ENCODE measurements around the gene OGG1.

Gene OGG1

GRCh38 chr3:9786825-9787669, 37.3 kb downstream of the OGG1 start:
- Mint-ChIP-seq H3K27me3 (no peaks in the 10 kb centered on the region), H3K27ac (peak overlapping the region; percentile 80), H3K4me3 (no peak overlapping the region), H3K9me3 (no peaks in the 10 kb centered on the region), H3K4me1 (peaks cover 55% of the 10 kb centered on the region), H3K36me3 (peaks cover 62% of the 10 kb centered on the region)
- DNase-seq, result peak; percentile 29
- CTCF ChIA-PET, result interaction anchor here (0.7 to 1.0 kb wide), 3 partner anchors 11 to 62 kb away, joined by 3 to 4 read pairs (median 3); no protein-coding TSS in a partner anchor

- Mint-ChIP-seq H3K27ac (peak overlapping the region; percentile 80), H3K4me1 (peaks cover 48% of the 10 kb centered on the region), H3K4me3 (no peak overlapping the region), H3K27me3 (no peaks in the 10 kb centered on the region), H3K9me3 (no peaks in the 10 kb centered on the region), H3K36me3 (peaks cover 55% of the 10 kb centered on the region)
- CTCF ChIA-PET, result no interaction called here
- no peak for DNase-seq
Observed at GRCh38 chr3:9787714-9788113, 38.0 kb downstream of the OGG1 start.

- H3K9me3 Mint-ChIP-seq, result no peaks in the 10 kb centered on the region
- peaks cover 60% of the 10 kb centered on the region for H3K36me3 Mint-ChIP-seq
- peaks cover 67% of the 10 kb centered on the region for H3K4me1 Mint-ChIP-seq
Observed at GRCh38 chr3:9791127-9791526, 41.4 kb downstream of the OGG1 start.

GRCh38 chr3:9791790-9792404, 42.1 kb downstream of the OGG1 start:
- DNase-seq, result no peak
- Mint-ChIP-seq H3K9me3 (no peaks in the 10 kb centered on the region), H3K27ac (peak overlapping the region; percentile 100), H3K27me3 (no peaks in the 10 kb centered on the region), H3K4me3 (peak overlapping the region; percentile 96), H3K4me1 (peaks cover 66% of the 10 kb centered on the region), H3K36me3 (peaks cover 57% of the 10 kb centered on the region)
- CTCF ChIA-PET, result interaction anchor here (0.6 to 1.5 kb wide), 2 partner anchors 17 to 64 kb away, joined by 3 read pairs; no protein-coding TSS in a partner anchor

More at GRCh38 chr3:9791127-9791526, 41.4 kb downstream of the OGG1 start:
- Mint-ChIP-seq H3K27ac (peak overlapping the region; percentile 20), H3K27me3 (no peaks in the 10 kb centered on the region), H3K4me3 (peak overlapping the region; percentile 96)
- CTCF ChIA-PET, result interaction anchor here (0.6 to 1.5 kb wide), 4 partner anchors 18 to 125 kb away, joined by 3 to 4 read pairs (median 3); partner anchors contain the start of gene BRPF1
- no peak for DNase-seq

- CTCF ChIA-PET, result interaction anchor here (0.8 to 1.7 kb wide), 5 partner anchors 13 to 142 kb away, joined by 3 to 6 read pairs (median 4); partner anchors contain the start of gene OGG1
- H3K9me3 Mint-ChIP-seq, result no peaks in the 10 kb centered on the region
- DNase-seq, result peak; percentile 95
- peaks cover 67% of the 10 kb centered on the region for H3K4me1 Mint-ChIP-seq
- H3K27me3 Mint-ChIP-seq, result no peaks in the 10 kb centered on the region
- H3K36me3 Mint-ChIP-seq, result peaks cover 58% of the 10 kb centered on the region
- H3K27ac Mint-ChIP-seq, result peak within 1 kb of the TSS; percentile 100
- peak within 1 kb of the TSS; percentile 96 for H3K4me3 Mint-ChIP-seq
Observed at GRCh38 chr3:9792405-9793160, 42.8 kb downstream of the OGG1 start, which contains the start of the genes ARPC4 and TADA3. TSS of gene ARPC4 (plus strand) at chr3:9793082. CDS start at chr3:9793122, 40 bp downstream. TSS of gene TADA3 (minus strand) at chr3:9792473. CDS start at chr3:9791466, 1,007 bp downstream.

GRCh38 chr3:9793161-9793781, 43.5 kb downstream of the OGG1 start:
- Mint-ChIP-seq H3K4me3 (peak overlapping the region; percentile 96), H3K4me1 (peaks cover 68% of the 10 kb centered on the region), H3K27ac (peak overlapping the region; percentile 100), H3K36me3 (peaks cover 61% of the 10 kb centered on the region), H3K9me3 (no peaks in the 10 kb centered on the region), H3K27me3 (no peaks in the 10 kb centered on the region)
- DNase-seq, result peak; percentile 51
- CTCF ChIA-PET, result interaction anchor here (0.8 to 1.7 kb wide), 6 partner anchors 12 to 141 kb away, joined by 3 to 6 read pairs (median 4); partner anchors contain the start of gene OGG1

GRCh38 chr3:9794400-9794799, 44.6 kb downstream of the OGG1 start:
- Mint-ChIP-seq H3K9me3 (no peaks in the 10 kb centered on the region), H3K36me3 (peaks cover 60% of the 10 kb centered on the region), H3K27me3 (no peaks in the 10 kb centered on the region), H3K4me1 (peaks cover 61% of the 10 kb centered on the region), H3K27ac (peak overlapping the region; percentile 44), H3K4me3 (peak overlapping the region; percentile 96)
- CTCF ChIA-PET, result interaction anchor here (1.0 kb wide), 1 partner anchor 11 kb away, joined by 3 read pairs; no protein-coding TSS in a partner anchor
- no peak for DNase-seq

- CTCF ChIA-PET, result no interaction called here
- Mint-ChIP-seq H3K4me1 (peaks cover 58% of the 10 kb centered on the region), H3K27me3 (no peaks in the 10 kb centered on the region), H3K9me3 (no peaks in the 10 kb centered on the region), H3K36me3 (peaks cover 60% of the 10 kb centered on the region), H3K27ac (no peak overlapping the region), H3K4me3 (peak overlapping the region; percentile 42)
- no peak for DNase-seq
Observed at GRCh38 chr3:9795207-9795606, 45.5 kb downstream of the OGG1 start.

GRCh38 chr3:9797196-9797945, 47.6 kb downstream of the OGG1 start:
- peaks cover 40% of the 10 kb centered on the region for H3K4me1 Mint-ChIP-seq
- H3K9me3 Mint-ChIP-seq, result no peaks in the 10 kb centered on the region
- H3K27me3 Mint-ChIP-seq, result no peaks in the 10 kb centered on the region
- peaks cover 63% of the 10 kb centered on the region for H3K36me3 Mint-ChIP-seq
- DNase-seq, result no peak
- H3K27ac Mint-ChIP-seq, result no peak overlapping the region
- CTCF ChIA-PET, result no interaction called here
- H3K4me3 Mint-ChIP-seq, result no peak overlapping the region

GRCh38 chr3:9800529-9800928, 50.8 kb downstream of the OGG1 start:
- no peak overlapping the region for H3K4me3 Mint-ChIP-seq
- peaks cover 23% of the 10 kb centered on the region for H3K4me1 Mint-ChIP-seq
- H3K27ac Mint-ChIP-seq, result no peak overlapping the region
- peaks cover 69% of the 10 kb centered on the region for H3K36me3 Mint-ChIP-seq
- CTCF ChIA-PET, result interaction anchor here (1.2 kb wide), 1 partner anchor 18 kb away, joined by 3 read pairs; no protein-coding TSS in a partner anchor
- no peak for DNase-seq
- no peaks in the 10 kb centered on the region for H3K27me3 Mint-ChIP-seq
- no peaks in the 10 kb centered on the region for H3K9me3 Mint-ChIP-seq

- Mint-ChIP-seq H3K9me3 (no peaks in the 10 kb centered on the region), H3K4me1 (peaks cover 23% of the 10 kb centered on the region), H3K4me3 (no peak overlapping the region), H3K27ac (peak overlapping the region; percentile 43), H3K27me3 (no peaks in the 10 kb centered on the region), H3K36me3 (peaks cover 71% of the 10 kb centered on the region)
- CTCF ChIA-PET, result interaction anchor here (1.1 kb wide), 1 partner anchor 76 kb away, joined by 3 read pairs; no protein-coding TSS in a partner anchor
- no peak for DNase-seq
Observed at GRCh38 chr3:9803494-9803893, 53.7 kb downstream of the OGG1 start.

GRCh38 chr3:9804996-9805395, 55.2 kb downstream of the OGG1 start:
- Mint-ChIP-seq H3K4me1 (peaks cover 35% of the 10 kb centered on the region), H3K9me3 (no peaks in the 10 kb centered on the region), H3K27me3 (no peaks in the 10 kb centered on the region), H3K4me3 (no peak overlapping the region), H3K36me3 (peaks cover 66% of the 10 kb centered on the region), H3K27ac (no peak overlapping the region)
- no peak for DNase-seq
- CTCF ChIA-PET, result interaction anchor here (1.1 to 1.3 kb wide), 3 partner anchors 8 to 12 kb away, joined by 3 read pairs; partner anchors contain the start of gene ARPC4

Data from activated naive CD4-positive, alpha-beta T cell treated with anti-CD3 and anti-CD28 coated beads, Interleukin-2, amount 10 ng/mL, durations not matched to agents 7 days and 5 days (primary cell).